HS-27A (cell line): ENCODE results near the gene EFNA4.

Source experiments
- DNase-seq: peaks from one replicate; pipeline ENCODE4 v3.0.0-alpha.2; 2012; ENCODE audit warnings: low read depth, missing footprints

Gene EFNA4

GRCh38 chr1:155073377-155074242 lies 10.1 kb downstream of the EFNA4 start:
- DNase-seq: no peak

GRCh38 chr1:155075535-155075934 lies 12.0 kb downstream of the EFNA4 start:
- no peak for DNase-seq

- DNase-seq: no peak
Measured at GRCh38 chr1:155076371-155076770, 12.8 kb downstream of the EFNA4 start.

GRCh38 chr1:155077346-155077745 lies 13.8 kb downstream of the EFNA4 start:
- no peak for DNase-seq

GRCh38 chr1:155077758-155078445 lies 14.4 kb downstream of the EFNA4 start:
- no peak for DNase-seq

GRCh38 chr1:155078469-155079209 lies 15.1 kb downstream of the EFNA4 start, which contains the start of gene EFNA3:
TSS of gene EFNA3 (plus strand) at chr1:155078837. CDS start at chr1:155078942, 105 bp downstream.
- DNase-seq: no peak

- DNase-seq: no peak
Measured at GRCh38 chr1:155079210-155079486, 15.6 kb downstream of the EFNA4 start.

GRCh38 chr1:155079487-155080311 lies 16.2 kb downstream of the EFNA4 start:
- DNase-seq: no peak

- DNase-seq: no peak
Measured at GRCh38 chr1:155080312-155081228, 17.0 kb downstream of the EFNA4 start.

DNA sequence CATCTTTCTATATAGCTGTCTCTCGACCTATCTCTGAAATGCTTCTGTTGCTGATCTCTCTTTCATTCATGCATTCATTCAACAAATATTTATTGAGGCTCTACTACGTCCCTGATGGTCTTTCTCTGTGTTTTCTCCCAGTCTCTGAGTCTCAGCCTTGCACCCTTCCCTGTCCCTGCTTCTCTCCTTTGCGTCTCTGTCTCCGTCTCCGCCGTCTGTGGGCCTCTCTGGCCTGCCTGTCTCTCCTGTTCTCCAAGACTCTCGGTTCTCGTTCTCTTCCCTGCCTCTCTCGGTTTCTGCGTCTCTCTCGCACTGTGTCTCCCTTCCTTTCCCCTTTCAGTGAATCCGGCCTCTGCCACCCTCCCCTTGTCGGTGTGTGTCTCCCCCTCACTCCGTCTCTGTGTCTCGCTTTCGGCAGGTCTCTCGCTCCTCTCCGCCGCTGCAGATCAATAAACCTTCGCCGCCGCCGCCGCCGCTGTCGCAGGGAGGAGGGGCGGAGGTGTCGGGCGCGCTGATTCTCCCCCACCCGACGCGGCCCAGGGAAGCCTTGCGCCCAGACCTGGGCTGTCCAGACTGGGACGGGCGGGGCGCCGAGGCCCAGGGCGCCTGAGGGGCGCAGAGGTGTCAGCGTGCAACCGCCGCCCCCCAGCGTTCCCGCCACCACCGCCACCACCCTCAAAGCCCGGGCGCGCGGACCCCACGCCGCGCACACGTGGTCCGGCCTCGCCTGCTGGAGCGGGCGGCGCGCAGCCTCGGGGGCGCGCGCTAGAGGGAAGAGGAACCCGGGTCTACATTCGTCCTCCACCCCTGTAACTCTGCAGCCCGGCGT lies 18.1 kb downstream of the EFNA4 start:
- no peak for DNase-seq

GRCh38 chr1:155082301-155083051 lies 18.9 kb downstream of the EFNA4 start:
- DNase-seq: no peak

GRCh38 chr1:155083052-155083541 lies 19.6 kb downstream of the EFNA4 start:
- DNase-seq: no peak

DNA sequence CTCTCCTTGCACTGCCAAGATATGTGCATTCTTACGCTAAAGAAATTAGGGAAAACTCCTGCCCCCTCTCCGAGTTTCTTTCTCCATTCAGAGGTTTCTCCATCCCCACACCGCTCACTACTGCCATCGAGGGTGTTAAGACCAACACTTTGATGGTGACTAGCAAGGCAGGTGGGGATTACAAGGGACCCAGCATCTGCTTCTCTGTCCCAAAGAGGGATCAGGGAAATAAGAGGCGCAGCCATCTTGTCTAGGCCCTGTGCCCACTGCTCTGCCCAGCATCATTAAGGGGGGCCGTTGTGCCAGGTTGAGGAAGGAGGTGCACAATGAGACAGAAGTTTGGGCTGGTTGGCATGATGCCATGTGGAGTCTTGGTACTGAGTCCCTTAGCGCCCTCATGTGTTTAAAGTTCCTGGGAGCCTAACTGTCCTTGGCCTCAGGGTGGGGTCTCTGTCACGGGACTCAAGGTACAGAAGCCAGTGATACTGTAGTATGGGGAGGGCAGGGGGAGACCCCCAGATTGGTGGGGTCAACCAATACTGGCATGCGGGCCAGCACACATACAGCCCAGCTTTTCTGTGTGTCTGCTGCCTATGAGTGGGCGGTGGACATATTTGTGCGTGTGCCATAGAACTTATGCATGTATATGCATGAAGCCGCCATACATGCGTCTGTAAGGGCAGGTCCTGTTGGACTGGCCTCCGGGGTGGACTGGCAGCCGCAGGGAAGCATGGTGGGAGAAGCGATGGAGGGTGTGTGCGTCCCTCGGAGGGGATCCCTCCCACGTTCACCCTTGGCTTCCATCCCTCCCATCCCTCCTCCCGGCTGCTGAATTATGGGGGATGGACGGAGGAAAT lies 20.6 kb downstream of the EFNA4 start:
- DNase-seq: no peak

DNA sequence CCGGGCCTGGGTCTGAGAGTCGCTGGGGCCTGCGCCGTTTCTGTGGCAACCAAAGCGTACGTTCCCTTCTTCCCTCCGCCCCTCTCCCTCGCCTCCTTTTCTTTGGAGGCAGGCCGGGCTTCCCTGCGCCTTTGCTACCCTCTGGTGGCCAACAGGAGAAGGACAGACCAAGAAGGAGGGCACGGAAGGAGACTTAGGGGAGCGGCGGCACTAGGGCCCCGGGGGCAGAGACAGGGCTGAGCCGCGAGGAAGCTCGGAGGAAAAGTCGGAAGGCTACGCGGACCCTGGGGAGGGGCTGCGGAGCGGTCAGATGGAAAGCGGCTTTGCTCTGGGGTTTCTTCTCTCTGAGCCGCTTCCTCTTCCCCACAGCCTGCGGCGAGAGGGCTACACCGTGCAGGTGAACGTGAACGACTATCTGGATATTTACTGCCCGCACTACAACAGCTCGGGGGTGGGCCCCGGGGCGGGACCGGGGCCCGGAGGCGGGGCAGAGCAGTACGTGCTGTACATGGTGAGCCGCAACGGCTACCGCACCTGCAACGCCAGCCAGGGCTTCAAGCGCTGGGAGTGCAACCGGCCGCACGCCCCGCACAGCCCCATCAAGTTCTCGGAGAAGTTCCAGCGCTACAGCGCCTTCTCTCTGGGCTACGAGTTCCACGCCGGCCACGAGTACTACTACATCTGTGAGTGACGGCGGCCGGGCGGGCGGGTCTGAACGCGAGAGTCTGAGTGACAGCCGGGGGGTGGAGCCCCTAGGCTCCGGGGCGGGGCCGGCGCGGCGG lies 21.4 kb downstream of the EFNA4 start:
- peak; percentile 80 for DNase-seq

DNA sequence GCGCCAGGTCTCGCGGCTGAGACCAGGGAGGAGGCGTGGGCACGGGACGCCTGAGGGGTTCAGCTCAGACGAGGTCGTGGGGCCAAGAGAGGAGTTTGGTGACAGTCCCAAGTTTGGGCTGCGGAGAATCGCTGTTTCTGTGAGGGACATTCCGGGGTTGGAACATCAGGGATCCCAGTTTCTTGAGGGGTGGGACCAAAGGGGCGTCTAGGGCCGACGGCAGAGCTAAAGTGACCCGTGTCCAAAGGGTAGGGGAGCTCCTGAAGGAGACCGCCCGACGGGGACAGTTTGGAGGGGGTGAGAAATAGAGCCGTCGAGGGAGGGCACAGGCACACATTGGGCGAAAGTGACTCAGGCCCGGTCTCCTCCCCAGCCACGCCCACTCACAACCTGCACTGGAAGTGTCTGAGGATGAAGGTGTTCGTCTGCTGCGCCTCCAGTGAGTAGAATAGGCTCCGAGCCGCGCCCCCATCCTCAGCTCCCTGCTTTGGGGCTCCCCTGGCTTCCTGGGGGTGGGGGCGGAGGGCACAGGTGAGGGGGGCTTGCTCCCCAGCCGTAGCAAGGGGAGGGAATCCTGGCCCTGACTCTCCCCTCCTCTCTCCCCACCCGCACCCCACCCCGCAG lies 22.1 kb downstream of the EFNA4 start:
- DNase-seq: no peak

DNA sequence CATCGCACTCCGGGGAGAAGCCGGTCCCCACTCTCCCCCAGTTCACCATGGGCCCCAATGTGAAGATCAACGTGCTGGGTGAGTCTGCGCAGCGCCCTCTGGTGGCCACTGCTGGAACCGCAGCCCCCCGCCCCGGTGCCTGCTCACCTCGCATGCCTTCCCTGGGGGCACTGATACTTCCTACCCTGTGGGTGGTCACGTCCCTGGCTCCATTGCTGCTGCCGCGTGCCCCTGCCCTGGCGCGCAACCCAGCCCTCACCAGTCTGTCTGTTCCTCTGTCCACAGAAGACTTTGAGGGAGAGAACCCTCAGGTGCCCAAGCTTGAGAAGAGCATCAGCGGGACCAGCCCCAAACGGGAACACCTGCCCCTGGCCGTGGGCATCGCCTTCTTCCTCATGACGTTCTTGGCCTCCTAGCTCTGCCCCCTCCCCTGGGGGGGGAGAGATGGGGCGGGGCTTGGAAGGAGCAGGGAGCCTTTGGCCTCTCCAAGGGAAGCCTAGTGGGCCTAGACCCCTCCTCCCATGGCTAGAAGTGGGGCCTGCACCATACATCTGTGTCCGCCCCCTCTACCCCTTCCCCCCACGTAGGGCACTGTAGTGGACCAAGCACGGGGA lies 22.7 kb downstream of the EFNA4 start:
- DNase-seq: no peak
